Prostate gland (tissue), 2 donors: ENCODE measurements around the gene CLDN19.

Experiments used
- CTCF ChIP-seq, 4 experiments: fragments of 200-600 bp in 2 of 4; fragments of 450-650 bp in 2 of 4; sonication (generic) in 2 of 4; IDR thresholded peaks; 1 replicate in 3 of 4; 2 replicates in 1 of 4; pipeline ENCODE4 v1.5.1; 2016 to 2019; ENCODE audit warnings: antibody characterized with exemption in 4 of 4, mild to moderate bottlenecking in 2 of 4, moderate library complexity in 2 of 4
- POLR2A ChIP-seq: fragments of 450-650 bp; IDR thresholded peaks from one replicate; pipeline ENCODE4 v1.6.1; 2016; ENCODE audit warnings: antibody characterized with exemption, mild to moderate bottlenecking
- POLR2AphosphoS5 ChIP-seq: sonication (generic); formaldehyde crosslinking; IDR thresholded peaks from one replicate; pipeline ENCODE4 v1.6.1; 2017; ENCODE audit warnings: antibody characterized with exemption

DNA sequence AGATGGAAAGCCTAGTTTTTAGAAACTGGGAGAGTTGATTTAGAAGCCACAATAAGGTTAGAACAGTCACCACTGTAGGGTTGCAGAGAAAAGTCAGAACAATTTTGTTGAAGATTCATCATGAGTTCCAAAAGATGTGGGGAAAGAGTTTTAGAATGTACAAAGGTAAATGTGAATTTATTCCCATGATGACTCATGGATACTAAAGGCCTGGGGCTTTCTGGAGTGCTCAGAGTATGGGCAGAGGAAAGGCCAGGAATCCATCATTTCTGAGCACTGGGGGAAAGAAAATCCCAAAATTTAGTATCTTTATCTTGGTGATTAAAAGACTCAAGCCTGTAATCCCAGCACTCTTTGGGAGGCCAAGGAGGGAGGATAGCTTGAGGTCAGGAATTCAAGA lies 40.0 kb downstream of the CLDN19 start:
- TF ChIP-seq CTCF (IDR thresholded peaks at IDR 0.05) (no peak), POLR2A (no peak), POLR2AphosphoS5 (no peak)
